Upper lobe of left lung (tissue), 4 donors: ENCODE results near the gene CEP250.

Experiments
- EP300 ChIP-seq, 4 donors: sonication (generic); formaldehyde crosslinking; IDR thresholded peaks; one replicate each; pipeline ENCODE4 v1.5.1; 2017; ENCODE audit warnings: antibody characterized with exemption in 4 of 4, control low read depth in 2 of 4
- POLR2A ChIP-seq, 4 donors: fragments of 450-650 bp; IDR thresholded peaks; one replicate each; pipeline ENCODE4 v1.5.1; 2016 to 2017; ENCODE audit warnings: antibody characterized with exemption in 4 of 4, mild to moderate bottlenecking in 2 of 4
- POLR2AphosphoS5 ChIP-seq, 2 donors: sonication (generic); formaldehyde crosslinking; IDR thresholded peaks; one replicate each; pipeline ENCODE4 v1.5.1; 2017; ENCODE audit warnings: antibody characterized with exemption in 2 of 2
- TF ChIP-seq, protein P1 (sequence below), 6 experiments: fragments of 450-650 bp in 4 of 6; fragments of 200-600 bp in 2 of 6; sonication (generic) in 2 of 6; IDR thresholded peaks; one replicate each; pipeline ENCODE4 v1.5.1; 2016 to 2019; ENCODE audit warnings: antibody characterized with exemption in 6 of 6

DNA sequence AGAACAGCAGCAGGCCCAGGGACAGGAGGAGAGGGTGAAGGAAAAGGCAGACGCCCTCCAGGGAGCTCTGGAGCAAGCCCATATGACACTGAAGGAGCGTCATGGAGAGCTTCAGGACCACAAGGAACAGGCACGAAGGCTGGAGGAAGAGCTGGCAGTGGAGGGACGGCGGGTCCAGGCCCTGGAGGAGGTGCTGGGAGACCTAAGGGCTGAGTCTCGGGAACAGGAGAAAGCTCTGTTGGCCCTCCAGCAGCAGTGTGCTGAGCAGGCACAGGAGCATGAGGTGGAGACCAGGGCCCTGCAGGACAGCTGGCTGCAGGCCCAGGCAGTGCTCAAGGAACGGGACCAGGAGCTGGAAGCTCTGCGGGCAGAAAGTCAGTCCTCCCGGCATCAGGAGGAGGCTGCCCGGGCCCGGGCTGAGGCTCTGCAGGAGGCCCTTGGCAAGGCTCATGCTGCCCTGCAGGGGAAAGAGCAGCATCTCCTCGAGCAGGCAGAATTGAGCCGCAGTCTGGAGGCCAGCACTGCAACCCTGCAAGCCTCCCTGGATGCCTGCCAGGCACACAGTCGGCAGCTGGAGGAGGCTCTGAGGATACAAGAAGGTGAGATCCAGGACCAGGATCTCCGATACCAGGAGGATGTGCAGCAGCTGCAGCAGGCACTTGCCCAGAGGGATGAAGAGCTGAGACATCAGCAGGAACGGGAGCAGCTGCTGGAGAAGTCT is 48.6 kb downstream of the CEP250 start:
- TF ChIP-seq, protein P1, sequence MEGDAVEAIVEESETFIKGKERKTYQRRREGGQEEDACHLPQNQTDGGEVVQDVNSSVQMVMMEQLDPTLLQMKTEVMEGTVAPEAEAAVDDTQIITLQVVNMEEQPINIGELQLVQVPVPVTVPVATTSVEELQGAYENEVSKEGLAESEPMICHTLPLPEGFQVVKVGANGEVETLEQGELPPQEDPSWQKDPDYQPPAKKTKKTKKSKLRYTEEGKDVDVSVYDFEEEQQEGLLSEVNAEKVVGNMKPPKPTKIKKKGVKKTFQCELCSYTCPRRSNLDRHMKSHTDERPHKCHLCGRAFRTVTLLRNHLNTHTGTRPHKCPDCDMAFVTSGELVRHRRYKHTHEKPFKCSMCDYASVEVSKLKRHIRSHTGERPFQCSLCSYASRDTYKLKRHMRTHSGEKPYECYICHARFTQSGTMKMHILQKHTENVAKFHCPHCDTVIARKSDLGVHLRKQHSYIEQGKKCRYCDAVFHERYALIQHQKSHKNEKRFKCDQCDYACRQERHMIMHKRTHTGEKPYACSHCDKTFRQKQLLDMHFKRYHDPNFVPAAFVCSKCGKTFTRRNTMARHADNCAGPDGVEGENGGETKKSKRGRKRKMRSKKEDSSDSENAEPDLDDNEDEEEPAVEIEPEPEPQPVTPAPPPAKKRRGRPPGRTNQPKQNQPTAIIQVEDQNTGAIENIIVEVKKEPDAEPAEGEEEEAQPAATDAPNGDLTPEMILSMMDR (IDR thresholded peaks at IDR 0.05): no peak
- no peak for TF ChIP-seq EP300 (IDR thresholded peaks at IDR 0.05)
- no peak for TF ChIP-seq POLR2AphosphoS5 (IDR thresholded peaks at IDR 0.05)
- no peak for TF ChIP-seq POLR2A (IDR thresholded peaks at IDR 0.05)
